ENCODE measurements around the gene LRRC45.

The LRRC45 gene

DNA sequence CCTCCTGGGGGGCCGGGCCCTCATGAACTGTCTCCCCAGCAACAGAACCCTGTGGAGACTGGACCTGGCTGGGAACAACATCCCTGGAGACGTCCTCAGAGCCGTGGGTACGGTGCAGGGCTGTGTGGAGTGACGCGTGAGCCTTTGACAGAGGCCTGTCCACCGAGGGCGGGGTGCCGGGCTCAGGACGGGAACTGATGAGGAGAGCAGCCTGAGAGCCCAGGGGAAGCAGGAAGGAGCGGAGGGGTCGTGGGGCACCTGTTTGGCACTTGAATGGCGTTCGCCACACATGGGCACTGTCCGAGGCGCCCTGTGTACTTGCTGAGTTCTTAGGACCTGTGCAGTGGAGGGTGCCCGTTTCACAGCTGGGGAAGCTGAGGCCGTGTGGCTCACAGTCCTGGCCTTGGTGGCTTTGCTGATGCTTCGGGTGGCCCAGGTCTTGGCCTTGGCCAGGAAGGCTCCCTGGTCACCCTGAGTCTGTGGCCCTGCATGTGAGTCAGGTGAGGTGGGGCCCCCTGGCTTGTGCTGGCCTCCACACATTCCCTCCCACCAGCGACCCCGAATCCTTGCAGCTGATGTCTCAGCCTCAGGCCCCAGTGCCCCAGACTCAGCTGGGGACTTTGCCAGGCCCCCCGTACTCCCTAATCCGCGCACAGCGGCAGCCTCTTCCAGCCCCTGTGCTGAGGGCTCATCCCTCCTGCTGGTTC is 2.4 kb downstream of the LRRC45 start:
- Histone ChIP-seq H3K4me3 (no peak overlapping the region), H3K9ac (ENCODE audit: insufficient read length) (no peak overlapping the region), H3K36me3 (ENCODE audit: insufficient read depth, low read length) (no peaks in the 10 kb centered on the region), H3K9me3 (ENCODE audit: low read depth, low read length) (no peaks in the 10 kb centered on the region), H3K27ac (no peak overlapping the region)
- TF ChIP-seq FOXP2 (optimal IDR thresholded peaks at IDR 0.05; ENCODE audit: control extremely low read depth, extremely low read length, insufficient read depth): no peak
- no peak for TF ChIP-seq POLR2AphosphoS5 (IDR thresholded peaks at IDR 0.05; ENCODE audit: borderline replicate concordance, low read depth, low read length)
- TF ChIP-seq EZH2 (IDR thresholded peaks at IDR 0.05): no peak
- no peak for DNase-seq (ENCODE audit: low read depth, low spot score)

DNA sequence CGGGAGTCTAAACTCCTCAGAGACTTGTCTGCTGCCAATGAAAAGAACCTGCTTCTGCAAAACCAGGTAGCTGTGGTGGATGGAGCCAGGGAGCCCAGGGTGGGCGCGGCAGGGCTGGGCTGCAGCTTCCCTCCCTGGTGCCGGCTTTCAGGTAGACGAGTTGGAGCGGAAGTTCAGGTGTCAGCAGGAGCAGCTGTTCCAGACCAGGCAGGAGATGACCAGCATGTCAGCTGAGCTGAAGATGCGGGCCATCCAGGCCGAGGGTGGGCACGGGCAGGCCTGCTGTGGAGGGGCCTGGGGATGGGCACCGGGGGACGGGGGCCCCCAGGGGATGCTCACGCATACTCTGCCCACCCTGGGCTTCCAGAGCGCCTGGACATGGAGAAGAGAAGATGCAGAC is 5.1 kb downstream of the LRRC45 start:
- Histone ChIP-seq H3K36me3 (ENCODE audit: insufficient read depth, low read length) (no peaks in the 10 kb centered on the region), H3K9ac (ENCODE audit: insufficient read length) (no peak overlapping the region), H3K9me3 (ENCODE audit: low read depth, low read length) (no peaks in the 10 kb centered on the region), H3K4me3 (no peak overlapping the region), H3K27ac (no peak overlapping the region)
- no peak for TF ChIP-seq POLR2AphosphoS5 (IDR thresholded peaks at IDR 0.05; ENCODE audit: borderline replicate concordance, low read depth, low read length)
- no peak for DNase-seq (ENCODE audit: low read depth, low spot score)

DNA sequence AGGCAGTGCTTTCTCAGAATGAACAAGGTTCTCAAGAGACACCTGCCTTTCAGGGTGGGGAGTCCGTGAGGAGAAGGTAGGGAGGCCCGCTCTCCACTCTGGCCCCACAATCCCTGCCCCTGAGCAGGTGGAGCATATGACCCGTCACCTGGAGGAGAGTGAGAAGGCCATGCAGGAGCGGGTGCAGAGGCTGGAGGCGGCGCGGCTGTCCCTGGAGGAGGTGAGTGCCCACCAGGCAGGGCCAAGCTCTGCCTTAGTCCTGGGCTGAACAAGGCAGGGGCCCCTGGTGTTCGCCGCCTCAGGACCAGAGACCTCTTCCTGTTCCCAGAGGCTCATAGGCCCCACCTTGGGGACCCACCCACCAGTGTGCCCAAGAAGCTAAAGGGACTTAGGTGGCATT is 5.9 kb downstream of the LRRC45 start:
- H3K4me3 ChIP-seq: no peak overlapping the region
- no peaks in the 10 kb centered on the region for H3K36me3 ChIP-seq (ENCODE audit: insufficient read depth, low read length)
- no peak overlapping the region for H3K9ac ChIP-seq (ENCODE audit: insufficient read length)
- no peak overlapping the region for H3K27ac ChIP-seq
- no peaks in the 10 kb centered on the region for H3K9me3 ChIP-seq (ENCODE audit: low read depth, low read length)
- no peak for TF ChIP-seq POLR2AphosphoS5 (IDR thresholded peaks at IDR 0.05; ENCODE audit: borderline replicate concordance, low read depth, low read length)
- no peak for TF ChIP-seq FOXP2 (optimal IDR thresholded peaks at IDR 0.05; ENCODE audit: control extremely low read depth, extremely low read length, insufficient read depth)
- no peak for TF ChIP-seq EZH2 (IDR thresholded peaks at IDR 0.05)
- DNase-seq (ENCODE audit: low read depth, low spot score): no peak

DNA sequence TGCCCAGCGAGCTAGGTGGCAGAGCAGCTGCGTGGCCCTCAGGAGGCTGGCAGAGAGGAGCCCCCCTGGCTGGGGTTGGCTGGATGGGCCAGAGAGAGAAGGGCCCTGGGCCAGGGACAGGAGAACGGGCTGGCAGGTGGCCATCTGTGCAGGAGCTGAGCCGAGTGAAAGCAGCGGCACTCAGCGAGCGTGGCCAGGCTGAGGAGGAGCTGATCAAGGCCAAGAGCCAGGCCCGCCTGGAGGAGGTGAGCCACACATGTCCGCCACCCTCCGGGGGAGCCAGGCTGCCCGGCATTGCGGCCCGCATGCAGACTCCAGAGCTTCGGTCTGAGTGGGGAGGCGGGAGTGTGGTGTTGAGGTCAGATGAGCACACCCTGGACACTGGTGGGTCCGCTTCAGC is 6.3 kb downstream of the LRRC45 start:
- no peak for TF ChIP-seq POLR2AphosphoS5 (IDR thresholded peaks at IDR 0.05; ENCODE audit: borderline replicate concordance, low read depth, low read length)
- no peak for TF ChIP-seq EZH2 (IDR thresholded peaks at IDR 0.05)
- TF ChIP-seq FOXP2 (optimal IDR thresholded peaks at IDR 0.05; ENCODE audit: control extremely low read depth, extremely low read length, insufficient read depth): no peak

DNA sequence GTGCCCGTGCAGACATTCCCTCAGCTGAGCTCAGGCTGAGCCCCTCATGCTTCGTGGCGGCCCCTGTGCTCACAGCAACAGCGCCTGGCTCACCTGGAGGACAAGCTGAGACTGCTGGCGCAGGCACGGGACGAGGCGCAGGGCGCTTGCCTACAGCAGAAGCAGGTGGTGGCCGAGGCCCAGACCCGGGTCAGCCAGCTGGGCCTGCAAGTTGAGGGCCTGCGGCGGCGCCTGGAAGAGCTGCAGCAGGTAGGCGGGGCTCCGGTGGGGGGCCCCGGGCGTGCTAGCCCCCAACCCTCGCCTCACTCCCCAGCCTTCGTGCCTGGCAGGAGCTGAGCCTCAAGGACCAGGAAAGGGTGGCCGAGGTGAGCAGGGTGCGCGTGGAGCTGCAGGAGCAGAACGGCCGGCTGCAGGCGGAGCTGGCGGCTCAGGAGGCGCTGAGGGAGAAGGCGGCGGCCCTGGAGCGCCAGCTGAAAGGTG is 6.9 kb downstream of the LRRC45 start:
- no peak for DNase-seq (ENCODE audit: low read depth, low spot score)
- H3K36me3 ChIP-seq (ENCODE audit: insufficient read depth, low read length): no peaks in the 10 kb centered on the region
- no peaks in the 10 kb centered on the region for H3K9me3 ChIP-seq (ENCODE audit: low read depth, low read length)
- H3K4me3 ChIP-seq: peak overlapping the region; percentile 90; the same call in 1 of the 2 replicates
- TF ChIP-seq EZH2 (IDR thresholded peaks at IDR 0.05) (no peak), POLR2AphosphoS5 (IDR thresholded peaks at IDR 0.05; ENCODE audit: borderline replicate concordance, low read depth, low read length) (no peak), FOXP2 (optimal IDR thresholded peaks at IDR 0.05; ENCODE audit: control extremely low read depth, extremely low read length, insufficient read depth) (no peak)
- H3K9ac ChIP-seq (ENCODE audit: insufficient read length): no peak overlapping the region
- H3K27ac ChIP-seq: no peak overlapping the region

More for the DNA sequence above, 6.3 kb downstream of the LRRC45 start:
- Histone ChIP-seq H3K9me3 (ENCODE audit: low read depth, low read length) (no peaks in the 10 kb centered on the region), H3K27ac (no peak overlapping the region), H3K36me3 (ENCODE audit: insufficient read depth, low read length) (no peaks in the 10 kb centered on the region), H3K9ac (ENCODE audit: insufficient read length) (no peak overlapping the region), H3K4me3 (no peak overlapping the region)
- DNase-seq (ENCODE audit: low read depth, low spot score): no peak

DNA sequence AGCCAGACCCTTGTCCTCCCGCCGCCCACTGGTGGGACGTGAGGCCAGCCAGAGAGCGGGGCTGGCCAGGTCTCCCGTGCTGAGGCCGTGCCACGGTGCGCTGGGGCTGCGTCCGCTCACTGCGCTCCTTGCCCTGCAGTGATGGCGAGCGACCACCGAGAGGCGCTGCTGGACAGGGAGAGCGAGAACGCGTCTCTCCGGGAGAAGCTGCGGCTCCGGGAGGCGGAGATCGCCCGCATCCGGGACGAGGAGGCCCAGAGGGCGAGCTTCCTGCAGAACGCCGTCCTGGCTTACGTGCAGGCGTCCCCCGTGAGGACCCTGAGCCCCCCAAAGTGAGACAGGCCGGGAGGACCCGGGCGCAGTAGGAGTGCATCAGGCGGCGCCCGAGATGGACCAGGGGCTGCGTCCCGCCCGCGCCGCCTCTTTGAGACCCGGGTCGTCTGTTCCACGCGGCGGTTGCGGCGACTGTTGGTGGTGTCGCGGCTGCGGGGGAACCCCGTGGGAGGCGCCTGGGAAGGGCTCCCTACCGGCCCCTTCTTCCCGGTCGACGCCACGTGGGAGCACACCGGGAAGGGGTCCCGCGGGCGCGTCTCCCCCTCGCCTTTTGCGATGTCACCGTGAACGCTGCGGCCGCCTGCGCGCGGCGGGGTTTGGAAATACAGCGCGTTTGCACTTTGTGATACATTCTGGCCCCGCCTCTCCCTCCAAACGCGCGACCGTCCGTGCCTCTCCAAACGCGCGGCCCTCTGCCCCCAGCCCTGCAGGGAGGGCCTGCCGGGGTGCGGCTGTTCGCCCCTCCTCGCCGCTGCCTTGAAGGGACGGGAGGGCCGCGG is 7.6 kb downstream of the LRRC45 start:
- no peak for DNase-seq (ENCODE audit: low read depth, low spot score)
- Histone ChIP-seq H3K36me3 (ENCODE audit: insufficient read depth, low read length) (no peaks in the 10 kb centered on the region), H3K9ac (ENCODE audit: insufficient read length) (peak overlapping the region; percentile 62), H3K27ac (no peak overlapping the region), H3K4me3 (peak overlapping the region; percentile 90), H3K9me3 (ENCODE audit: low read depth, low read length) (no peaks in the 10 kb centered on the region)
- TF ChIP-seq FOXP2 (optimal IDR thresholded peaks at IDR 0.05; ENCODE audit: control extremely low read depth, extremely low read length, insufficient read depth) (no peak), EZH2 (IDR thresholded peaks at IDR 0.05) (no peak), POLR2AphosphoS5 (IDR thresholded peaks at IDR 0.05; ENCODE audit: borderline replicate concordance, low read depth, low read length) (no peak; the same call in 1 of the 2 replicates)

DNA sequence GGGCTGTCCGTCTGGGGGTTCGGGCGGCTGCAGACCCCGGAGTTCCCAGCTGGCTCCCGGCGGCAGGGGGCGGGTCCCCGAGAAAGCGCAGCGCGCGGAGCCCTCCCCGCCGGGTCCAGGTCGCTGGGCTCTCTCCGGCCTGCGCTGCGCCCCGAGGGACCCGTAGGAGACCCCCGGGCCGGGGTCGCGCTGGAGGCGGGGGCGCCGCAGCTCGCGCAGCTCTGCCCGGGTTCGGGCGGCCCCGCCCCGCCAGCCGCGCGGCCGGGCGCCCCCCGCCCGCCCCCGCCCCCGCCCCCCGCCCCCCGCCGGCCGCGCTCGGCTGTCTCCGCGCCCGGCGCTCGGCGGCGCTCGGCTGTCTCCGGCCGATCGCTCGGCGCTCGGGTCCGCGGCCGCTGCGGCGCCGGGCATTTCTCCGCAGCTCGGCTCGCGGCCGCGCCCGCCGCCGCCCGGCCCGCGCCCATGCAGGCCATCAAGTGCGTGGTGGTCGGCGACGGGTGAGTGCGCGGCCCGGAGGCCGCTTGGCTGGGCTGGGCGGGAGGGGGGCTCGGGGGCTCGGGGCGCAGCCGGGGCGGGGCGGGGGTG is 8.3 kb downstream of the LRRC45 start, which contains the start of gene RAC3:
Gene RAC3 (plus strand): TSS at position 376 of the 582 bp plus-strand sequence. CDS start 84 bp downstream, at position 460.
- Histone ChIP-seq H3K9me3 (ENCODE audit: low read depth, low read length) (no peaks in the 10 kb centered on the region), H3K27ac (no peak within 1 kb of the TSS), H3K36me3 (ENCODE audit: insufficient read depth, low read length) (no peaks in the 10 kb centered on the region), H3K4me3 (peak within 1 kb of the TSS; percentile 90), H3K9ac (ENCODE audit: insufficient read length) (peak within 1 kb of the TSS; percentile 76)
- TF ChIP-seq POLR2AphosphoS5 (IDR thresholded peaks at IDR 0.05; ENCODE audit: borderline replicate concordance, low read depth, low read length): no peak
- TF ChIP-seq EZH2 (IDR thresholded peaks at IDR 0.05): no peak
- TF ChIP-seq FOXP2 (optimal IDR thresholded peaks at IDR 0.05; ENCODE audit: control extremely low read depth, extremely low read length, insufficient read depth): no peak
- no peak for DNase-seq (ENCODE audit: low read depth, low spot score)

Measured in SK-N-MC (cell line).